Measurements from ENCODE around the gene GRM1. TPM values are rescaled to one million over a fixed set of nuclear protein-coding genes. Genes with fewer than 3 reads are reported as not detected.

The GRM1 gene
- total and polyA plus RNA-seq, 2 of the 4 experiments (the other 2 are of a cell fraction) = not detected

DNA sequence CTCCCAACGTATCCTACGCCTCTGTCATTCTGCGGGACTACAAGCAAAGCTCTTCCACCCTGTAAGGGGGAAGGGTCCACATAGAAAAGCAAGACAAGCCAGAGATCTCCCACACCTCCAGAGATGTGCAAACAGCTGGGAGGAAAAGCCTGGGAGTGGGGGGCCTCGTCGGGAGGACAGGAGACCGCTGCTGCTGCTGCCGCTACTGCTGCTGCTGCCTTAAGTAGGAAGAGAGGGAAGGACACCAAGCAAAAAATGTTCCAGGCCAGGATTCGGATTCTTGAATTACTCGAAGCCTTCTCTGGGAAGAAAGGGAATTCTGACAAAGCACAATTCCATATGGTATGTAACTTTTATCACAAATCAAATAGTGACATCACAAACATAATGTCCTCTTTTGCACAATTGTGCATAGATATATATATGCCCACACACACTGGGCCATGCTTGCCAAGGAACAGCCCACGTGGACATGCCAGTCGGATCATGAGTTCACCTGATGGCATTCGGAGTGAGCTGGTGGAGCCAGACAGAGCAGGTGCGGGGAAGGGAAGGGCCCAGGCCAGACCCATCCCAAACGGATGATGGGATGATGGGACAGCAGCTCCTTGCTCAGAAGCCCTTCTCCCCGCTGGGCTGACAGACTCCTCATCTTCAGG, 406.0 kb downstream of the GRM1 start:
- Histone ChIP-seq H2AK9ac (replicated peaks; ENCODE audit: low read depth, low read length, poor library complexity) (no peak overlapping the region), H4K91ac (ENCODE audit: insufficient read depth, low read depth, low read length) (no peak overlapping the region), H2BK5ac (ENCODE audit: low read depth, low read length, poor library complexity, severe bottlenecking) (no peak overlapping the region), H2BK15ac (ENCODE audit: low read depth, low read length) (no peak overlapping the region), H4K20me1 (ENCODE audit: insufficient read depth, low read length) (no peaks in the 10 kb centered on the region), H4K8ac (ENCODE audit: low read depth in 2 of 2, low read length in 2 of 2) (no peak overlapping the region), H3K4ac (ENCODE audit: low read depth, low read length) (no peak overlapping the region), H3K9me1 (ENCODE audit: insufficient read depth, low read length) (no peaks in the 10 kb centered on the region), H2BK20ac (ENCODE audit: low read depth, low read length) (no peak overlapping the region), H3K79me1 (ENCODE audit: low read depth in 1 of 2, low read length in 2 of 2) (no peaks in the 10 kb centered on the region), H3K23ac (ENCODE audit: low read depth, low read length) (no peak overlapping the region), H3K36me3 (ENCODE audit: control insufficient read depth, insufficient read depth, low read length) (no peaks in the 10 kb centered on the region), H3K4me1 (ENCODE audit: control insufficient read depth, insufficient read depth, low read length) (no peaks in the 10 kb centered on the region), H2BK120ac (ENCODE audit: low read depth, low read length) (no peak overlapping the region), H2AK5ac (ENCODE audit: low read depth, low read length) (no peak overlapping the region), H3K56ac (ENCODE audit: extremely low read depth, insufficient read depth, low read length) (no peak overlapping the region), H3K9ac (ENCODE audit: low read depth, low read length) (no peak overlapping the region), H3K4me2 (ENCODE audit: low read depth, low read length) (peak overlapping the region; percentile 71), H2AFZ (replicated peaks; ENCODE audit: low read length, poor library complexity) (peak overlapping the region; percentile 69), H3K27ac (ENCODE audit: insufficient read depth, low read length) (no peak overlapping the region), H3K18ac (ENCODE audit: low read depth, low read length) (no peak overlapping the region), H3K9me3 (ENCODE audit: control insufficient read depth, insufficient read depth, low read length) (no peaks in the 10 kb centered on the region), H3K27me3 (ENCODE audit: control insufficient read depth, insufficient read depth, low read length) (peaks cover 5% of the 10 kb centered on the region; the same call in 1 of the 2 replicates), H3K14ac (replicated peaks; ENCODE audit: low read depth, low read length) (no peak overlapping the region), H3K4me3 (ENCODE audit: insufficient read depth, low read depth, low read length) (peak overlapping the region; percentile 21), H4K5ac (ENCODE audit: low read depth, low read length) (no peak overlapping the region)
- ChIA-PET CTCF (no interaction called here), POLR2A (ENCODE audit: unreplicated experiment) (no interaction called here)
- BruUV-seq (replicated peaks) = no TSS peak
- intact Hi-C loops (cut with micrococcal nuclease) (no loop called here), in situ Hi-C loops (cut with MboI; ENCODE audit: low sequenced_read_pairs) (no loop called here), dilution Hi-C loops (cut with HindIII; ENCODE audit: low sequenced_read_pairs, unreplicated experiment) (no loop called here)
- no peak for DNase-seq
- WGBS, 2 experiments (ENCODE audit: extremely low coverage in 2 of 2, insufficient read length in 1 of 2) = 80% methylated on average over 3 of the region's 15 CpGs; no CpG with 5 or more reads in 1 of the 2 experiments
- TF ChIP-seq CEBPB (IDR thresholded peaks at IDR 0.05; ENCODE audit: low read depth, low read length) (no peak), FOS (IDR thresholded peaks at IDR 0.05; ENCODE audit: low read depth, low read length) (no peak), RFX5 (IDR thresholded peaks at IDR 0.05; ENCODE audit: low read depth, low read length) (no peak)
- TF ChIP-seq, protein P1, sequence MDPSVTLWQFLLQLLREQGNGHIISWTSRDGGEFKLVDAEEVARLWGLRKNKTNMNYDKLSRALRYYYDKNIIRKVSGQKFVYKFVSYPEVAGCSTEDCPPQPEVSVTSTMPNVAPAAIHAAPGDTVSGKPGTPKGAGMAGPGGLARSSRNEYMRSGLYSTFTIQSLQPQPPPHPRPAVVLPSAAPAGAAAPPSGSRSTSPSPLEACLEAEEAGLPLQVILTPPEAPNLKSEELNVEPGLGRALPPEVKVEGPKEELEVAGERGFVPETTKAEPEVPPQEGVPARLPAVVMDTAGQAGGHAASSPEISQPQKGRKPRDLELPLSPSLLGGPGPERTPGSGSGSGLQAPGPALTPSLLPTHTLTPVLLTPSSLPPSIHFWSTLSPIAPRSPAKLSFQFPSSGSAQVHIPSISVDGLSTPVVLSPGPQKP (IDR thresholded peaks at IDR 0.05; ENCODE audit: borderline replicate concordance, low read depth, low read length) = no peak
- ATAC-seq (ENCODE audit: low read depth) = no peak

All from IMR-90 (cell line).